Activated naive CD4-positive, alpha-beta T cell treated with anti-CD3 and anti-CD28 coated beads for 36 hours (primary cell): Measurements from ENCODE around the gene CCM2. TPM values are rescaled to one million over a fixed set of nuclear protein-coding genes. Genes with fewer than 3 reads are reported as not detected.
A peak's percentile ranks its signal among the peaks of the same experiment; 100 is the strongest.
"Not testable (repeated sequence)": the region's sequence is repeated elsewhere in the genome, so short reads cannot be mapped to it uniquely, and the experiment has no call there.

Experiments
- CTCF ChIA-PET: fragments of 350-600 bp; sonication (Branson Sonifier 250); formaldehyde crosslinking; loops from one replicate; lab custom pipeline; 2021; ENCODE audit warnings: antibody characterized with exemption; lab: Charles Lee
- DNase-seq: peaks from one replicate; pipeline ENCODE4 v3.0.0-alpha.2; 2020
- H3K27ac Mint-ChIP-seq: one replicate; pipeline ENCODE4 v1.8.0; 2021; ENCODE audit warnings: mild to moderate bottlenecking, mixed read lengths
- H3K27me3 Mint-ChIP-seq: one replicate; pipeline ENCODE4 v1.8.0; 2021; ENCODE audit warnings: low read depth, mixed read lengths
- H3K36me3 Mint-ChIP-seq: one replicate; pipeline ENCODE4 v1.8.0; 2021; ENCODE audit warnings: low read depth, mixed read lengths
- H3K4me1 Mint-ChIP-seq: one replicate; pipeline ENCODE4 v1.8.0; 2021; ENCODE audit warnings: low read depth, mixed read lengths
- H3K4me3 Mint-ChIP-seq: one replicate; pipeline ENCODE4 v1.8.0; 2021; ENCODE audit warnings: mild to moderate bottlenecking, moderate library complexity, mixed read lengths
- H3K9me3 Mint-ChIP-seq: one replicate; pipeline ENCODE4 v1.8.0; 2021; ENCODE audit warnings: mixed read lengths
- intact Hi-C: fragments of 100-400 bp; cut with micrococcal nuclease; formaldehyde crosslinking; loops from one replicate; pipeline ENCODE4 v1.15.1; 2023
- total RNA-seq, 2 experiments: library from RNA; stranded (reverse); gene quantifications; one replicate each; pipeline ENCODE4 v1.2.3, GENCODE V29; 2021

CCM2 gene
- total RNA-seq, 2 experiments from 2014 or later = 87.9 to 88.3 TPM

- peaks cover 21% of the 10 kb centered on the region for H3K36me3 Mint-ChIP-seq
- H3K4me1 Mint-ChIP-seq = peaks cover 53% of the 10 kb centered on the region
- H3K4me3 Mint-ChIP-seq = no peak overlapping the region
- peak; percentile 46 for DNase-seq
- H3K9me3 Mint-ChIP-seq = peaks cover 6% of the 10 kb centered on the region
- peak overlapping the region; percentile 48 for H3K27ac Mint-ChIP-seq
- CTCF ChIA-PET = interaction anchor here (0.9 to 2.2 kb wide), 5 partner anchors 10 to 23 kb away, joined by 3 to 7 read pairs (median 4); no protein-coding TSS in a partner anchor
- H3K27me3 Mint-ChIP-seq = no peaks in the 10 kb centered on the region
- intact Hi-C loops = no loop called here
Observed at GRCh38 chr7:45021604-45022296, 21.7 kb downstream of the CCM2 start.

DNA sequence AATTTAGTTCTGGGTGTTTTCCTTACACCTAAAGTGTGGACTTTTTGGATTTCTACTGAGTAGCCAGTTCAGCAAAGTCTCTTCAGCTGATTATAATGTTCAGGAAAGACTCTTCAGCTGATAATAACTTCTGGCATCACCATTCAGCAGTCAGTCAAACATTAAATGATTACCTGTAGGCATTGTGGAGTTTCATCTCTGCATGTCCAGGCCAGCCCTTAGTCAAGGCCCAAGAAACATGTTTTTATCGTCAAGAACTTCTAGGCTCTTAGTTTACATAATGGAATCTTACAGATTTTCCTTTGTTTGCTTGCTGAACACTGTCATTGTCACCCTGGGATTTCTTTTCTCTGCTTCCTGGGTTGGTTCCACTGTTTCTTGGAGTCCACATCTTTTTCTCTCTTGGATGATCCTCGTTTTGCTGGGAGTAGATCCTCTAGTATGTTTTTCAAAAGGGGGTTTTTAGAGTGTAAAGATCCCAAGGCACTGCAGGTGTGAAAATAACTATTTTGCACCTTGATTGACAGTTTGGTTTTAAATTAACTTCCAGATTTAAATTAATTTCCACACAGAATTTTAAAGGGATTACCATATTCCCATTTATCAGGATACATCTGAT, 24.2 kb downstream of the CCM2 start:
- intact Hi-C loops = no loop called here
- H3K27ac Mint-ChIP-seq = peak overlapping the region; percentile 37
- CTCF ChIA-PET = no interaction called here
- DNase-seq = no peak
- no peak overlapping the region for H3K4me3 Mint-ChIP-seq
- peaks cover 74% of the 10 kb centered on the region for H3K4me1 Mint-ChIP-seq
- peaks cover 6% of the 10 kb centered on the region for H3K9me3 Mint-ChIP-seq
- peaks cover 37% of the 10 kb centered on the region for H3K36me3 Mint-ChIP-seq
- no peaks in the 10 kb centered on the region for H3K27me3 Mint-ChIP-seq

- Mint-ChIP-seq H3K36me3 (peaks cover 41% of the 10 kb centered on the region), H3K4me1 (peaks cover 79% of the 10 kb centered on the region)
- DNase-seq, H3K9me3 Mint-ChIP-seq, H3K27me3 Mint-ChIP-seq, H3K27ac Mint-ChIP-seq, H3K4me3 Mint-ChIP-seq, intact Hi-C loops: not testable (repeated sequence)
- CTCF ChIA-PET = interaction anchor here (0.6 to 0.9 kb wide), 3 partner anchors 25 to 113 kb away, joined by 3 to 5 read pairs (median 4); no protein-coding TSS in a partner anchor
Observed at GRCh38 chr7:45025473-45025872, 25.5 kb downstream of the CCM2 start.

DNA sequence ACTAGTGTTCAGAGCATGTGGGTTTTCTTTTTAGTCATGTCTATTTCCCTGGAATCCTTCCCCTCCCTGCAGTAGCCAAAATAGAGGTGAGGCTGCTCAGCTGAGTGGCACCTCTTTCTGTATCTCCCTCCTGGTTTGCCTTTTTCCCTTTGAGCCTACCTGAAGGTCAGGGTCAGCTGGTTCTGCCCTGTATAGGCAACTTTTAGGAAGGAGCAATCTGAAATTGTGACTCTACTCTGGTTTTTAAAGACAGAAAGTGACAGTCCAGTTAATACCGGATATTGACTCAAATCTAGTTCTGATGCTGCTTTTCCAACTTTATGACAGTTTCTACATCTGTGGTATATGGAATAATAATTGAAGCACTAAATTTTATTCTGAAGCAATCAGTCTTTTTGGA, 26.0 kb downstream of the CCM2 start:
- no peaks in the 10 kb centered on the region for H3K27me3 Mint-ChIP-seq

GRCh38 chr7:45026984-45027773, 27.2 kb downstream of the CCM2 start:
- H3K9me3 Mint-ChIP-seq = peaks cover 6% of the 10 kb centered on the region
- peak; percentile 29 for DNase-seq
- H3K36me3 Mint-ChIP-seq = peaks cover 43% of the 10 kb centered on the region
- intact Hi-C loops = loop anchor here (1.0 kb wide), 1 partner anchor 9 kb away; no protein-coding TSS in a partner anchor
- H3K4me3 Mint-ChIP-seq = peak overlapping the region; percentile 65
- peak overlapping the region; percentile 82 for H3K27ac Mint-ChIP-seq
- CTCF ChIA-PET = interaction anchor here (1.0 to 3.3 kb wide), 5 partner anchors 25 to 109 kb away, joined by 3 to 18 read pairs (median 3); no protein-coding TSS in a partner anchor
- no peaks in the 10 kb centered on the region for H3K27me3 Mint-ChIP-seq
- peaks cover 74% of the 10 kb centered on the region for H3K4me1 Mint-ChIP-seq

More for the DNA sequence above, 26.0 kb downstream of the CCM2 start:
- DNase-seq = no peak
- intact Hi-C loops = no loop called here
- peaks cover 41% of the 10 kb centered on the region for H3K36me3 Mint-ChIP-seq
- H3K9me3 Mint-ChIP-seq = peaks cover 6% of the 10 kb centered on the region
- no peak overlapping the region for H3K27ac Mint-ChIP-seq
- no peak overlapping the region for H3K4me3 Mint-ChIP-seq
- peaks cover 75% of the 10 kb centered on the region for H3K4me1 Mint-ChIP-seq
- CTCF ChIA-PET = interaction anchor here (0.6 to 0.9 kb wide), 3 partner anchors 25 to 113 kb away, joined by 3 to 5 read pairs (median 4); no protein-coding TSS in a partner anchor

DNA sequence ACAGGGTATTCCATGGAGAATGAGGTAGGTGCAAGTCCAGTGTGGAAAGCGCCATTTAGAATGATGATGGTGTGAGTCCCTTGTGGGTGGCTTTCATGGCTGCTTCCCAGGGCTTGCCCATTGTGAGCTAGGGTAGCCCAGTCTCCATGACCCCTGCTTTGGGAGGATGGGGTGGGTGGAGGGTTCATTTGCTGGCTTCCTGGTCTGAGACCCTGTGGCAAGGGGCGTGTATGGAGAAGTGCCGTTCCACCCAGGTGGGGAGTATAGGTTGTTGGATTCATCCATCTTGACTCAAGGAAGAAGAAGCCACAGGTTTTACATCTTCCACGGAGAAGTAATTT, 27.7 kb downstream of the CCM2 start:
- intact Hi-C loops = loop anchor here (1.0 kb wide), 3 partner anchors 9 to 48 kb away; partner anchors contain the start of gene MYO1G
- H3K9me3 Mint-ChIP-seq = peaks cover 6% of the 10 kb centered on the region
- peak overlapping the region; percentile 82 for H3K27ac Mint-ChIP-seq
- CTCF ChIA-PET = interaction anchor here (1.0 to 3.3 kb wide), 5 partner anchors 26 to 108 kb away, joined by 3 to 18 read pairs (median 3); no protein-coding TSS in a partner anchor
- H3K4me3 Mint-ChIP-seq = peak overlapping the region; percentile 65
- DNase-seq = no peak
- H3K4me1 Mint-ChIP-seq = peaks cover 80% of the 10 kb centered on the region
- H3K27me3 Mint-ChIP-seq = no peaks in the 10 kb centered on the region
- H3K36me3 Mint-ChIP-seq = peaks cover 43% of the 10 kb centered on the region

DNA sequence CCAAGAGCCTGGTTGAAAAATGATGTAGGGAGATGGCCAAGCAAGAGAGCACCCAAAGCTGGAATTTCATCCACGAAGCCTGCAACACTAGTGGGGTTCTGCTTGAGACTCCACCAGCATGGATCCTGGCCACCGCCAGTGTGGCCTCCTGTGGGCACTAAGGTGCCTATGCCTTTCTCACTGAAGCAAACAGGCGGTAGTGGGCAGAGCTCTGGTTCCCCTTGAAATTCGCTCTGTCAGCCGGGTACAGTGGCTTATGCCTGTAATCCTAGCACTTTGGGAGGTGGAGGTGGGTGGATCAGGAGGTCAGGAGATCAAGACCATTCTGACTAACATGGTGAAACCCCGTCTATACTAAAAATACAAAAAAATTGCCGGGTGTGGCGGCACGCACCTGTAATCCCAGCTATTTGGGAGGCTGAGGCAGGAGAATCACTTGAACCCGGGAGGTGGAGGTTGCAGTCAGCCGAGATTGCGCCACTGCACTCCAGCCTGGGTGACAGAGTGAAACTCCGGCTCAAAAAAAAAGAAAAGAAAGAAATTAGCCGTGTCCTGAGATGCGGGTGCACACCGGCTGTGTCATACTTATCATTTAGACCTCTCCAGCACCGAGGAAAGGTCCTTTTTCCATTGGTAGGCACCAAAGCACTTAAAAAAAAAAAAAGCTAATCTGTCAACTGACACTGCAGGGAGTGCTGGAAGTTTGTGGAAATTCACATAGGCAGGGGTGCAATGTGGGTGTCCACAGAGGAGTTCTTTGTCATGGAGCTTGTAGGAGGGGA, 28.3 kb downstream of the CCM2 start:
- H3K27ac Mint-ChIP-seq = peak overlapping the region; percentile 82
- peaks cover 83% of the 10 kb centered on the region for H3K4me1 Mint-ChIP-seq
- no peaks in the 10 kb centered on the region for H3K27me3 Mint-ChIP-seq
- H3K36me3 Mint-ChIP-seq = peaks cover 43% of the 10 kb centered on the region
- peak overlapping the region; percentile 65 for H3K4me3 Mint-ChIP-seq
- H3K9me3 Mint-ChIP-seq = peaks cover 6% of the 10 kb centered on the region
- CTCF ChIA-PET = interaction anchor here (0.6 to 3.3 kb wide), 5 partner anchors 25 to 107 kb away, joined by 3 to 18 read pairs (median 4); no protein-coding TSS in a partner anchor
- DNase-seq = peak; percentile 49
- intact Hi-C loops = loop anchor here (1.0 kb wide), 2 partner anchors 27 to 49 kb away; partner anchors contain the start of gene MYO1G

DNA sequence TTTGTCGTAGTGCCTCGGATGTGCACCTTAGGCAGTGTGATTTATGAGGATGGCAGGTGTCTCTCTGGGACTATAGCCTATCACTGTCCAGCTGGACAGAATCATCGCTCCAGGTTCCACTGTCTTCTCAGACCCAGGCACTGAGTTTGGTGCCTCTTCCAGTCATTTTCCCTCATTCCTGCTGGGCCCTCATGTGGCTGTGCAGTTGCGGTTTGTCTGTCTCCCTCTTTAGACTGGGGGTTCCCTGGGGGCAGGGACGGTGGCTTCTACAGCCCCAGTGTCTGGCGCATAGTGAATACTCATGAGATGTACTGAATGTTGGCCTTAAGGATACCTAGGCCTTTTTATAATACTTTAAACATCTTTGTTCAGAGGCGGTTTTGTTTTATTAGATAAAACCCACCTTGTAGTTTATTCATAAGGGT, 28.9 kb downstream of the CCM2 start:
- Mint-ChIP-seq H3K27ac (peak overlapping the region; percentile 82), H3K4me3 (peak overlapping the region; percentile 65), H3K36me3 (peaks cover 42% of the 10 kb centered on the region), H3K4me1 (peaks cover 85% of the 10 kb centered on the region), H3K9me3 (peaks cover 6% of the 10 kb centered on the region), H3K27me3 (no peaks in the 10 kb centered on the region)
- CTCF ChIA-PET = interaction anchor here (0.6 to 3.3 kb wide), 4 partner anchors 25 to 55 kb away, joined by 3 to 18 read pairs (median 6); no protein-coding TSS in a partner anchor
- no peak for DNase-seq
- intact Hi-C loops = loop anchor here (1.0 kb wide), 3 partner anchors 28 to 82 kb away; partner anchors contain the start of genes MYO1G and TBRG4

DNA sequence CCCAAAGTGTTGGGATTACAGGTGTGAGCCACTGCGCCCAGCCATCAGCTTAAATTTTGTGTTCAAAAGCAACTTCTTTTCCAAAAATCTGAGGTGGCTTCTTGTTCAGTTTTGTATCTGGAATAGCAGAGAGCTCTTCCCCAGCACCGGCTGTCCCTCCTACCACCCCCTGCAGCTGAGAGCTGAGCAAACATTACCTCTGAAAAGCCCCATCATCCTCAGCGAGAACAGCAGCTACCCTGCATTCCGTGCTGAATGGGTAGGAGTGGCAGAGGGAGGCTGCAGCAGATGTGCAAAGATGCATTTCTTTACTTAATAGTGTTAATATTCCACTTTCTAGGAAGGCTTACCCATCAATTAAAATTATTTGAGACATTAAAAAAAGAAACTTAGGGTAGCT, 31.8 kb downstream of the CCM2 start:
- Mint-ChIP-seq H3K27ac (peak overlapping the region; percentile 84), H3K36me3 (peaks cover 28% of the 10 kb centered on the region), H3K4me3 (no peak overlapping the region), H3K4me1 (peaks cover 84% of the 10 kb centered on the region), H3K9me3 (no peaks in the 10 kb centered on the region), H3K27me3 (no peaks in the 10 kb centered on the region)
- peak; percentile 26 for DNase-seq
- intact Hi-C loops = no loop called here
- CTCF ChIA-PET = interaction anchor here (1.0 to 2.4 kb wide), 3 partner anchors 10 to 59 kb away, joined by 4 to 11 read pairs (median 4); no protein-coding TSS in a partner anchor

GRCh38 chr7:45032421-45032820, 32.4 kb downstream of the CCM2 start:
- intact Hi-C loops = no loop called here
- Mint-ChIP-seq H3K27me3 (no peaks in the 10 kb centered on the region), H3K4me3 (no peak overlapping the region), H3K9me3 (no peaks in the 10 kb centered on the region), H3K27ac (peak overlapping the region; percentile 84), H3K36me3 (peaks cover 23% of the 10 kb centered on the region), H3K4me1 (peaks cover 81% of the 10 kb centered on the region)
- CTCF ChIA-PET = interaction anchor here (1.0 to 2.4 kb wide), 3 partner anchors 11 to 59 kb away, joined by 4 to 11 read pairs (median 4); no protein-coding TSS in a partner anchor
- no peak for DNase-seq
